Measurements from ENCODE around the gene KIRREL3. TPM values are rescaled to one million over a fixed set of nuclear protein-coding genes. Genes with fewer than 3 reads are reported as not detected.

The KIRREL3 gene
- total and polyA plus RNA-seq, 9 of the 15 experiments (the other 6 are each of a cell fraction or from before 2014, with no cell fraction given) = 0.04 to 0.10 TPM; not detected in 7

- in situ Hi-C loops (cut with MboI) (loop anchor here (25.0 kb wide), 1 partner anchor 101 kb away; the partner anchor contains the start of gene DCPS), intact Hi-C loops (cut with micrococcal nuclease) (no loop called here)
- Histone ChIP-seq H3K27me3 (ENCODE audit: control insufficient read depth in 2 of 2, insufficient read depth in 2 of 2, low read length in 2 of 2) (no peaks in the 10 kb centered on the region), H3K4me1 (replicated peaks in 1 of 2; ENCODE audit: control insufficient read depth in 2 of 2, insufficient read depth in 2 of 2, low read length in 2 of 2) (no peaks in the 10 kb centered on the region), H4K20me1 (replicated peaks; ENCODE audit: control insufficient read depth, insufficient read depth, low read length) (peaks cover 23% of the 10 kb centered on the region), H3K36me3 (ENCODE audit: control insufficient read depth, insufficient read depth, low read length) (no peaks in the 10 kb centered on the region), H2AFZ (ENCODE audit: low read depth, low read length) (no peak overlapping the region), H3K79me2 (ENCODE audit: control insufficient read depth, insufficient read depth, low read length) (no peaks in the 10 kb centered on the region), H3K27ac (ENCODE audit: extremely low read depth, low read depth, low read length) (no peak overlapping the region), H3K9ac (ENCODE audit: insufficient read depth in 1 of 2, low read depth in 2 of 2, low read length in 2 of 2) (no peak overlapping the region), H3K4me3 (no peak overlapping the region), H3K9me3 (replicated peaks; ENCODE audit: control insufficient read depth, insufficient read depth, low read depth, low read length) (no peaks in the 10 kb centered on the region), H3K4me2 (ENCODE audit: insufficient read depth, low read length) (no peak overlapping the region), H3K9me1 (ENCODE audit: control insufficient read depth, insufficient read depth, low read length) (peaks cover 2% of the 10 kb centered on the region)
- FAIRE-seq = no peak
- ATAC-seq = no peak
- no peak for DNase-seq (ENCODE audit: extremely low read depth in 1 of 4, low spot score in 3 of 4)
- CTCF ChIA-PET (ENCODE audit: low intra/inter-chr PET ratio) = no interaction called here
- 92% methylated on average over 8 of the region's 11 CpGs for WGBS (ENCODE audit: insufficient coverage, low coverage, missing lambda C conversion rate)
- BruUV-seq (replicated peaks) = no TSS peak
- POLR2A ChIA-PET = interaction anchor here (0.7 to 0.8 kb wide), 2 partner anchors 16 to 347 kb away, joined by 3 read pairs; no protein-coding TSS in a partner anchor
- no peak for TF ChIP-seq ZBTB11 (CRISPR knock-in tag; IDR thresholded peaks at IDR 0.05)
- TF ChIP-seq WHSC1 (IDR thresholded peaks at IDR 0.05; ENCODE audit: low read length) = no peak
- TF ChIP-seq EGR1 (conservative IDR thresholded peaks at IDR 0.05) = no peak
- TF ChIP-seq TGIF2 (CRISPR knock-in tag; IDR thresholded peaks at IDR 0.05) = no peak
- TF ChIP-seq, protein P1, sequence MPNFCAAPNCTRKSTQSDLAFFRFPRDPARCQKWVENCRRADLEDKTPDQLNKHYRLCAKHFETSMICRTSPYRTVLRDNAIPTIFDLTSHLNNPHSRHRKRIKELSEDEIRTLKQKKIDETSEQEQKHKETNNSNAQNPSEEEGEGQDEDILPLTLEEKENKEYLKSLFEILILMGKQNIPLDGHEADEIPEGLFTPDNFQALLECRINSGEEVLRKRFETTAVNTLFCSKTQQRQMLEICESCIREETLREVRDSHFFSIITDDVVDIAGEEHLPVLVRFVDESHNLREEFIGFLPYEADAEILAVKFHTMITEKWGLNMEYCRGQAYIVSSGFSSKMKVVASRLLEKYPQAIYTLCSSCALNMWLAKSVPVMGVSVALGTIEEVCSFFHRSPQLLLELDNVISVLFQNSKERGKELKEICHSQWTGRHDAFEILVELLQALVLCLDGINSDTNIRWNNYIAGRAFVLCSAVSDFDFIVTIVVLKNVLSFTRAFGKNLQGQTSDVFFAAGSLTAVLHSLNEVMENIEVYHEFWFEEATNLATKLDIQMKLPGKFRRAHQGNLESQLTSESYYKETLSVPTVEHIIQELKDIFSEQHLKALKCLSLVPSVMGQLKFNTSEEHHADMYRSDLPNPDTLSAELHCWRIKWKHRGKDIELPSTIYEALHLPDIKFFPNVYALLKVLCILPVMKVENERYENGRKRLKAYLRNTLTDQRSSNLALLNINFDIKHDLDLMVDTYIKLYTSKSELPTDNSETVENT (CRISPR knock-in tag; IDR thresholded peaks at IDR 0.05) = no peak
- no peak for TF ChIP-seq SIN3B (IDR thresholded peaks at IDR 0.05; ENCODE audit: low read depth)
- TF ChIP-seq MEIS2 (IDR thresholded peaks at IDR 0.05; ENCODE audit: partially characterized antibody) = no peak
- no peak for TF ChIP-seq SREBF1 (IDR thresholded peaks at IDR 0.05; ENCODE audit: borderline replicate concordance, low read depth, low read length)
- TF ChIP-seq, protein P2, sequence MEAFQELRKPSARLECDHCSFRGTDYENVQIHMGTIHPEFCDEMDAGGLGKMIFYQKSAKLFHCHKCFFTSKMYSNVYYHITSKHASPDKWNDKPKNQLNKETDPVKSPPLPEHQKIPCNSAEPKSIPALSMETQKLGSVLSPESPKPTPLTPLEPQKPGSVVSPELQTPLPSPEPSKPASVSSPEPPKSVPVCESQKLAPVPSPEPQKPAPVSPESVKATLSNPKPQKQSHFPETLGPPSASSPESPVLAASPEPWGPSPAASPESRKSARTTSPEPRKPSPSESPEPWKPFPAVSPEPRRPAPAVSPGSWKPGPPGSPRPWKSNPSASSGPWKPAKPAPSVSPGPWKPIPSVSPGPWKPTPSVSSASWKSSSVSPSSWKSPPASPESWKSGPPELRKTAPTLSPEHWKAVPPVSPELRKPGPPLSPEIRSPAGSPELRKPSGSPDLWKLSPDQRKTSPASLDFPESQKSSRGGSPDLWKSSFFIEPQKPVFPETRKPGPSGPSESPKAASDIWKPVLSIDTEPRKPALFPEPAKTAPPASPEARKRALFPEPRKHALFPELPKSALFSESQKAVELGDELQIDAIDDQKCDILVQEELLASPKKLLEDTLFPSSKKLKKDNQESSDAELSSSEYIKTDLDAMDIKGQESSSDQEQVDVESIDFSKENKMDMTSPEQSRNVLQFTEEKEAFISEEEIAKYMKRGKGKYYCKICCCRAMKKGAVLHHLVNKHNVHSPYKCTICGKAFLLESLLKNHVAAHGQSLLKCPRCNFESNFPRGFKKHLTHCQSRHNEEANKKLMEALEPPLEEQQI (IDR thresholded peaks at IDR 0.05) = no peak
- no peak for TF ChIP-seq EHMT2 (IDR thresholded peaks at IDR 0.05)
- no peak for TF ChIP-seq STAT6 (CRISPR knock-in tag; IDR thresholded peaks at IDR 0.05)
These were observed 587.1 kb downstream of the KIRREL3 start for GRCh38 chr11:126413426-126413825.

Measured in K562 (cell line).